SU-DHL-6 (cell line): Measurements from ENCODE around the gene ITPKB.

Experiments
- CTCF ChIP-seq: fragments of 200-600 bp; sonication (generic); IDR thresholded peaks from one replicate; pipeline ENCODE4 v1.5.1; 2017; ENCODE audit warnings: antibody characterized with exemption, mild to moderate bottlenecking, low read length, moderate library complexity; ENCODE audit not compliant: insufficient read depth, poor library complexity, severe bottlenecking
- EZH2phosphoT487 ChIP-seq: fragments of 200-600 bp; sonication (generic), shearing (Covaris generic); conservative IDR thresholded peaks from 2 replicates; pipeline ENCODE4 v1.6.1; 2018; ENCODE audit warnings: mild to moderate bottlenecking, antibody characterized with exemption, low read length, moderate library complexity, mixed read lengths

GRCh38 chr1:226655251-226656163, 83.6 kb downstream of the ITPKB start:
- TF ChIP-seq CTCF, result no peak
- no peak for TF ChIP-seq EZH2phosphoT487
